HG02840 (cell line): Measurements from ENCODE around the gene WFDC13.
"Not testable (repeated sequence)": the region's sequence is repeated elsewhere in the genome, so short reads cannot be mapped to it uniquely, and the experiment has no call there.

ENCODE experiments used
- ATAC-seq: cut with Tn5 transposase; IDR thresholded peaks from one replicate; pipeline ENCODE4 v1.9.1; 2021; ENCODE audit warnings: mild to moderate bottlenecking, moderate library complexity, moderate number of reproducible peaks; ENCODE audit not compliant: unreplicated experiment, low FRiP score

WFDC13 gene, protein sequence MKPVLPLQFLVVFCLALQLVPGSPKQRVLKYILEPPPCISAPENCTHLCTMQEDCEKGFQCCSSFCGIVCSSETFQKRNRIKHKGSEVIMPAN

DNA sequence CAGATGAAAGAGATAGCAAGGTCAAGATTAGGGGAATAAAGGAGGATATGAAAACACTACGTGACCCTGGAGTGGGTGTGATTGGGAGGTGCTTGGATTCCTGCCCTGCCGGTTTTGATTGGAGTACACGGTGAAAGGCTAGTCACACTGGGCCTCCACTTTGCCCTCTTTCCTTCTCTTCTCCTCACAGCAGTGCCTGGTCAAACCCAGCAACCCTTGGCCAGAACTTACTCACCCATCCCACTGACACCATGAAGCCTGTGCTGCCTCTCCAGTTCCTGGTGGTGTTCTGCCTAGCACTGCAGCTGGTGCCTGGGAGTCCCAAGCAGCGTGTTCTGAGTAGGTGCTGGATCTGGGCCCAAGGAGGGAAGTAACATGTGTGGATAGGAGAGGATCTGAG lies at the start of gene WFDC13:
WFDC13 (plus strand) TSS at position 166 of the 400 bp plus-strand sequence; CDS start at position 252, 86 bp downstream.
- ATAC-seq: no peak

DNA sequence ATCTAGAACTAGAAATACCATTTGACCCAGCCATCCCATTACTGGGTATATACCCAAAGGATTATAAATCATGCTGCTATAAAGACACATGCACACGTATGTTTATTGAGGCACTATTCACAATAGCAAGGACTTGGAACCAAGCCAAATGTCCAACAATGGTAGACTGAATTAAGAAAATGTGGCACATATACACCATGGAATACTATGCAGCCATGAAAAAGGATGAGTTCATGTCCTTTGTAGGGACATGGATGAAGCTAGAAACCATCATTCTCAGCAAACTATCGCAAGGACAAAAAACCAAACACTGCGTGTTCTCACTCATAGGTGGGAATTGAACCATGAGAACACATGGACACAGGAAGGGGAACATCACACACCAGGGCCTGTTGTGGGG lies 44.8 kb upstream of the WFDC13 start:
- not testable (repeated sequence) for ATAC-seq

DNA sequence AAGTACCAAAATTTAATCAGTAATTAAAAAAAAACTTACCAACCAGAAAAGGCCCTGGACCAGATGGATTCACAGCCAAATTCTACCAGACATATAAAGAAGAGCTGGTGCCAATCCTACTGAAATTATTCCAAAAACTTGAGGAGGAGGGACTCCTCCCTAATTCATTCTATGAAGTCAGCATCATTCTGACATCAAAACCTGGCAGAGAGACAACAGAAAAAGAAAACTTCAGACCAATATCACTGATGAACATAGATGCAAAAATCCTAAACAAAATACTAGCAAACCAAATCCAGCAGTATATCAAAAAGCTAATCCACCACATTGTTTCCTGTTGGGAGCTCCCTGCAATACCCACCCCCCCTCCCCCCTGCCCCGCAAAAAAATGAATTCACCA lies 31.7 kb upstream of the WFDC13 start, which contains the start of gene WFDC11:
WFDC11 (minus strand) TSS at position 101 of the 400 bp plus-strand sequence. CDS start 19,639 bp downstream, outside the sequence.
- no peak for ATAC-seq

DNA sequence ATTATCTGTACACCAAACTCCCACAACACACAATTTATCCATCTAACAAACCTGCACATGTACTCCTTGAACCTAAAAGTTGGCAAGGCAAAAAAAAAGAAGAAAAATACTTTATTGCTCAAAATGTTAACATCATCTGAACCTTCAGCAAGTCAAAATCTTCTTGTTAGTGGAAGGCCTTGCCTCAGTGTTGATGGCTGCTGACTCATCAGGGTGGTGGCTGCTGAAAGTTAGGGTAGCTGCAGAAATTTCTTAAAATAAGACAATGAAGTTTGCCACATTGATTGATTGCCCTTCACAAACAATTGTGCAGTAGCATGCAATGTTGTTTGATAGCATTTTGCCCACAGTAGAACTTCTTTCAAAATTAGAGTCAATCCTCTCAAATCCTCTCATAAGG lies 29.1 kb upstream of the WFDC13 start:
- no peak for ATAC-seq

DNA sequence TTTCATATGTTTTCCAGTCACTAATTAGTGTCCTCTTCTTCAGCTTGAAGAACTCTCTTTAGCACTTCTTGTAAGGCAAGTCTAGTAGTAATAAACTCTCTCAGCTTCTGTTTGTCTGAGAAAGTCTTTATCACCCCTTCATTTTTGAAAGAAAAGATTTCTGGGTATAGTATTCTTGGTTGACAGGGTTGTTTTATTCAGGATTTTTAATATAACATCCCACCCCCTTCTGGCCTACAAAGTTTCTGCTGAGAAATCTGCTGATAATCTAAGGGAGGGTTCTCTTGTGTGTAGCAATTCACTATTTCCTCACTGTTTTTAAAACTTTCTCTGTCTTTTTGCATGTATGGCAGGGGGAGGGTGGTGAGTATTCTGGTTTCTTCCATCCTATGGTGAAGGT lies 22.2 kb upstream of the WFDC13 start:
- ATAC-seq: no peak

DNA sequence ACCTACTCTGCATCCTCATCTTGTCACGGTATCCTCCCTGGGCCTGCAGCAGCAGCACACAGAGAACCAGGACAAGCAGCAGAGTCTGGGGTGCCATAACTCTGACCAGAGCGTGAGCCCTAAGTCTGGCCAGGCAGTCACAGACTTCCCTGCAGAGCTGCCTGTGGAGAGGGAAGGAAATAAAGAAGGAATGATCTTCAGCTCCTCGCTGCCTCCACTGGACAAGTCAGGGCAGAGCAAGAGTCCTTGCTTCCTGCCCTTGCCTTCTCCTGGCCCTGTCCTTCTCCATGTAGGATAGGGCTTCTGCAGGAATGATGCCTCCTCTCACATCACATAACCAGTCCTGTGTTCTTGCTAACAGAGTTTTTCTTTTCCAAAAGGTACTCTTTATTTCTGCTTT lies 15.9 kb upstream of the WFDC13 start:
- ATAC-seq: no peak

DNA sequence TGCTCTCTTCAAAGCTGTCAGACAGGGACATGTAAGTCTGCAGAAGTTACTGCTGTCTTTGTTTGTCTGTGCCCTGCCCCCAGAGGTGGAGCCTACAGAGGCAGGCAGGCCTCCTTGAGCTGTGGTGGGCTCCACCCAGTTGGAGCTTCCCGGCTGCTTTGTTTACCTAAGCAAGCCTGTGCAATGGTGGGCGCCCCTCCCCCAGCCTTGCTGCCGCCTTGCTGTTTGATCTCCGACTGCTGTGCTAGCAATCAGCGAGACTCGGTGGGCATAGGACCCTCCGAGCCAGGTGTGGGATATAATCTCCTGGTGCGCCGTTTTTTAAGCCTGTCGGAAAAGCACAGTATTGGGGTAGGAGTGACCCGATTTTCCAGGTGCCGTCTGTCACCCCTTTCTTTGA lies 8.5 kb upstream of the WFDC13 start:
- ATAC-seq: not testable (repeated sequence)

DNA sequence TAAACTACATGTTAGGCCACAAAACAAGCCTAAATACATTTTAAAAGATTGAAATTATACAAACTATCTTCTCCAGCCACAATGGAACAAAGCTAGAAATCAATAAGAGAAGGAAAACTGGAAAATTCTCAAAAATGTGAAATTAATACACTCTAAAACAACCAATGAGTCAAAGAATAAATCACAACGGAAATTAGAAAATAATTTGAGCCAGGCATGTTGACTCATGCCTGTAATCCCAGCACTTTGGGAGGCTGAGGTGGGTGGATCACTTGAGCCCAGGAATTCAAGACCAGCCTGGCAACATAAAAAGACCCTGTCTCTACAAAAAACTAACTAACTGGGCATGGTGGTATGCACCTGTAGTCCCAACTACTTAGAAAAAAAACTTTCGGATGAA lies 6.3 kb upstream of the WFDC13 start:
- ATAC-seq: no peak

DNA sequence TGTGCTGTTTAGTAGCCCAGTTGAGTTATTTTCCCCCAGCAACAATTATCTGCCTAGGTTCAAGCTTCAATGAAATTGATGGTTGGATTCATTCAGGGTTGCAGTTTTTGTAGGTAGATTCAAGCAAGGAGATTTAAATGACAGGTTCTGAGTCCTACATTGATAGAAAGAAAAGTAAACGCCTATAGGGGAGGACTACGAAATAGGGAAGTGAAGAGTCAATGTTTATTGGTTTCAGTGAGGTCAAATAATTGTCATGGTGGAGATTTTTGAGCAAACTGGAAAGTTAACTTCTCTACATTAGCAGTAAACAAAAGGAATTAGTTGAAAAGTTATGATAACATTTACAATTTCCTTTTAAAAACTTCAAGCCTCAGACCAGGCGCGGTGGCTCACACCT lies 734 bp upstream of the WFDC13 start:
- ATAC-seq: no peak

DNA sequence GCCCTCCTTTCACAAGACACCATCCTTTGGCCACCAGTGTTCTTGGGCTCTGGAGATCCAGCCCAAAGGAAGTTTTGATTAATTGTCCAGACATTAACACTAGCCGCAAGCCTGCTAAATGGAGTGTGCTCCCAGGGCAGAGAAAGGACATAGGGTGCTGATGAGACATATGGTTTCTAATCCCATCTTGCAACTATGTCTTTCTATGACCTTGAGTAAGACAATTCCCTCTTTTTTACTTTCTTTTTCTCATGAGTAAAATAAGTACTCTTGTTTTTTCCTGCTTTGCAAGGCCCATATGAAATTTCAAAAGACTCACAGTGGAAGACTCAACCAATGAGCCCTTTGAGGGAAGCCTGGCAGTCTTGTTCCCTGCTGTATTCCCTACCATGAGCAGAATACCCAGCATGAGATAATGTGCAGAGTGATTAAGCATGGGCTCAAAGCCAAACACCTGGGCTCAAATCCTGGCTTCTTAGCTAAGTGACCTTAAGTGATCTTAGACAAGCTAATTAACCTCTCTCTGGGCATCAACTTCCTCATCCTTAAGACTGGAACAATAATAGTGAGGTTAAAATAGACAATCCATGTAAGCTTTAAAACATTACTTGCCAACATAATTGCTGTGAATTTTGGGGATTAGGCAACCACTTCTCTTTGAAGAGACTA lies 3.3 kb downstream of the WFDC13 start, which contains the start of gene WFDC10B:
WFDC10B (minus strand) TSS at position 51 of the 669 bp plus-strand sequence. CDS start 19,027 bp downstream, outside the sequence.
- ATAC-seq: no peak

DNA sequence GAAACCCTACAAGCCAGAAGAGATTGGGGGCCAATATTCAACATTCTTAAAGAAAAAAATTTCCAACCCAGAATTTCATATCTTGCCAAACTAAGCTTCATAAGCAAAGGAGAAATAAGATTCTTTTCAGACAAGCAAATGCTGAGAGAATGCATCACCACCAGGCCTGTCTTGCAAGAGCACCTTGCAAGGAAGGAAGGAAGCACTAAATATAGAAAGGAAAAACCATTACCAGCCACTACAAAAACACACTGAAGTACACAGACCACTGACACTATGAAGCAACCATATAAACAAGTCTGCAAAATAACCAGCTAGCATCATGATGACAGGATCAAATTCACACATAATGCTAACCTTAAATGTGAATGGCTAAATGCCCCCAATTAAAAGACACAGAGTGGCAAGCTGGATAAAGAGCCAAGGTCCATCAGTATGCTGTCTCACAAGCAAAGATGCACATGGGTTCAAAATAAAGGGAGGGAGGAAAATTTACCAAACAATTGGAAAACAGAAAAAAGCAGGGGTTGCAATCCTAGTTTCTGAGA lies 14.4 kb downstream of the WFDC13 start:
- not testable (repeated sequence) for ATAC-seq

DNA sequence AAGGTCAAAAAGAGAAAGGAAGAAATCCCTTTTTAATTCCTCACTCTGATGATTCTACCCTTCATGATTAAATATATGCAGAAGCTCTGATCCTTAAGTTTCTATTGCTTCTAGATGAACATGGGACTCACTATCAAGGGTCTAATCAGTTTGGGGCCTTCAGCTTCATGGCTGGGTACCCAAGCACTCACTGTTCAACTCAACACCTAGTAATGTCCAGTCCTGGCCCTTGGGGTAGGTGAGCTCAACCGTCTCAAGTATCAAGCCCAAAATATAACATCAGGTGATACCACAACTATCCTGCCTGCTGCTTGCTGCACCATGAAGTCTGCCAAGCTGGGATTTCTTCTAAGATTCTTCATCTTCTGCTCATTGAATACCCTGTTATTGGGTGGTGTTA lies 20.2 kb downstream of the WFDC13 start, which contains the start of gene SPINT4:
SPINT4 (plus strand) TSS at position 301 of the 400 bp plus-strand sequence; CDS start at position 322, 21 bp downstream.
- no peak for ATAC-seq

DNA sequence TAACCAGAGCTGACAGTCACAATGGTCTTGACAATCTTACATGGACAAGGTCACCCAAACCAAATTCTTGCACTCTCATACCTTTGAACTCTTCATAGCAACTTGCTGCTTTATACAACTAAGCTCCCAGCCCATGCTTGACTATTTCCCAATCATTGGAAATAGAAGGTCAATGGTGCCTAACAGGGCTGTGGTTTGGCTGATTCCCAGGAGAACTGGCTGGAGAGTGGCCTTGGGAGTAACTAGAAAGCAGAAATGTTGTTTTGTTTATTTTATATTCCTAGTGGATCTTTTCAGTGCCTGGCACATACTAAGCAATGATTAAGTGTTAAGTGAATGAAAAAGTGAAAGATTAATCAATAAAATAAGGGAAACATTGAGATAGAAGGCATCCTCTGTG lies 23.3 kb downstream of the WFDC13 start:
- ATAC-seq: no peak

DNA sequence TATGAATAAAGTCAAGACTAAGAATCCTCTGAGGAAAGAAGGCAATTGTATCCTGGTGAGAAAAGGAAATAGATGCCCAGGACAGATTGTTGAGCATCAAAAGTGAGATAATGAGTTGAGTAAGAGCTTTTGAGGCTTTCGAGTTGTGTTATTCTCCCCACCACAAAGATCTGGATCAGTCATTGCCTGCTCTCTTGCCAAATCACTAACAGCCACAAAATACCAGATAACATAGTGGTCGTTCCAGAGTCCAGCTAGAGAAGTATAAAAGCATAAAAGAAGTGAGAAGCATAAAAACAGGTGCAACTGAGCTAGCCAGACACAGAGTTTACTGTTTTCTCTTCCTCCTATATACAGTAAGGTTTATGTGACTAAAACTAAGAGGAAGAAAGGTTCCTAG lies 25.2 kb downstream of the WFDC13 start:
- no peak for ATAC-seq

DNA sequence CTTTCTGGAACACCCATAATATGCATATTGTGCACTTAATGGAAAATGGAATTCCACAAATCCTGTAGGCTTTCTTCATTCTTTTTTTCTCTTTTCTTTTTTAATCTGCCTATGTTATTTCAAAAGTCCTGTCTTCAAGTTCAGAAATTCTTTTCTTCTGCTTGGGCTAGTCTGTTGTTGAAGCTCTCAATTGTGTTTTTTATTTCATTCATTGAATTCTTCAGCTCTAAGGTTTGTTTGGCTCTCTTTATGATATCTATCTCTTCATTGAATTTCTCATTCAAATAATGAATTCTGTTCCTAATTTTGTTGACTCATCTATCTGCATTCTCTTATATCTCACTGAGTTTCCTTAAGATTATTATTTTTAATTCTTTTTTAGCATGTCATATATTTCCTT lies 30.4 kb downstream of the WFDC13 start:
- no peak for ATAC-seq

DNA sequence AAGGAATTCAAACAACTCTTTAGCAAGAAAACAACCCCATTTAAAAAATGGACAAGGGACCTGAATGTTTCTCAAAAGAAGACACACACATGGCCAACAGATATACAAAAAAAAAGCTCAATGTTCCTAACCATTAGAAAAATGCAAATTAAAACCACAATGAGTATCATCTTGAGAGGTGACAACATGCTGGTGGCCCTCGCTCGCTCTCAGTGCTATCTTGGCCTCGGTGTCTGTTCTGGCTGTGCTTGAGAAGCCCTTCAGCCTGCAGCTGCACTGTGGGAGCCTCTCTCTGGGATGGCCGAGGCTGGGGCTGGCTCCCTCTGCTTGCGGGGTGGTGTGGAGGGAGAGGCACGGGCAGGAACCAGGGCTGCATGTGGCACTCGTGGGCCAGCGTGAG lies 33.7 kb downstream of the WFDC13 start:
- no peak for ATAC-seq

DNA sequence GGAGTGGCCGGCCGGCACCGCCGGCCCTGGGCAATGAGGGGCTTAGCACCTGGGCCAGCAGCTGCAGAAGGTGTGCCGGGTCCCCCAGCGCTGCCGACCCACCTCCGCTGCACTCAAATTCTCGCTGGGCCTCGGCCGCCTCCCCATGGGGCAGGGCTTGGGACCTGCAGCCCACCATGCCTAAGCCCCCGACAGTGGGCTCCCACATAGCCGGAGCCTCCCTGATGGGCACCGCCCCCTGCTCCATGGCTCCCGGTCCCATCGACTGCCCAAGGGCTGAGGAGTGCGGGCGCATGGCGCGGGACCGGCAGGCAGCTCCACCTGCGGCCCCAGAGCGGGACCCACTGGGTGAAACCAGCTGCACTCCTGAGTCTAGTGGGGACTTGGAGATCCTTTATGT lies 34.1 kb downstream of the WFDC13 start:
- ATAC-seq: no peak

DNA sequence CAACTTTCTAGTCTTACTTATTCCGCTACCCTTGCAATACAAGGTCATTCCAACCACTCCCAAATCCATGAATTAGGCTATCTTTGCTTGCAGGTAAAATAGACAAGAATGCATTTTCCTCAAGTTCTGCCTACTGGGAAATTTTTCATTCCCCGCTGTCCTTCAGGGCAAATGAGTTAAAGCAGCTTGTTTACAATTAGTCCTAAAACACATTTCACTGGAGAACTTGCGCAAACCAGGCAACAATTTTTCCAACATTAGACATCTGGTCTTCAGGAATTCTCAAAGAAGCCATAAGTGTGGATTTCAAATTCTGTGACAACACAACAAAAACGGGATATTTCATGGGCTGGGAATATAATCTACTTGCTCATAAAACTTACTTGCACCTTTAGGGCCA lies 40.8 kb downstream of the WFDC13 start:
- ATAC-seq: no peak

DNA sequence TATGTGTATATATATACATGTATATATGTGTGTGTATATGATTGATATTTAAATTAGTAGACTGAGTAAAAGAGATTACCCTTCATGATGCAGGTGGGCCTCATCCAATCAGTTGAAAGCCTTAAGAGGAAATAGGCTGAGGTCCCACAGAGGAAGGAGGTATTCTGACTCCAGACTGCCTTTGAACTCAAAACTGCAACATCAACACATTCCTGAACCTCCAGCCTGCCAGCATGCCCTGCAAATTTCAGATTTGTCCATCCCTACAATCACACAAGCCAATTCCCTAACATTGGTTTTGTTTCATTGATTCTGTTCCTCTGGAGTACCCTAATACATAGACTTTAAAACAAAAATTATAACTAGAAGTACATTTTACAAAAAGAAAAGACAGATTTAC lies 43.2 kb downstream of the WFDC13 start:
- ATAC-seq: no peak

DNA sequence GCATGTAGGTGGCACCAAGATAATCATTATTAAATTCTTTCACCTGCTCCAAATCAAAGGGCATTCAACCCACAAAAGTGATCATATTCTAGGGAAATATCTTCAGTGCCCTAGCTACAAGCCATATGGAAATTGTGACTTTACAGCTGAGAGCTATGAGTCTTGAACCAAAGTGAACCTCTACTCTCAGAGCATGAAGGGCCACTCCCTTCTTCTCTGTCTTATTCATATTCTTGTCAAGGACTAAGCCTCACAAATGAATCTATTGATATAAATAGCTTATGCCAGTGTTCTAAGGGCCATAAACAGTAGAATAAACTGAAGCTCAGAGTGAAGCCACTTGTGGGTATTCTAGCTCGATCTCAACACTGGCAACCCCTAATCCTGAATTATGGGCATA lies 49.9 kb downstream of the WFDC13 start:
- no peak for ATAC-seq

DNA sequence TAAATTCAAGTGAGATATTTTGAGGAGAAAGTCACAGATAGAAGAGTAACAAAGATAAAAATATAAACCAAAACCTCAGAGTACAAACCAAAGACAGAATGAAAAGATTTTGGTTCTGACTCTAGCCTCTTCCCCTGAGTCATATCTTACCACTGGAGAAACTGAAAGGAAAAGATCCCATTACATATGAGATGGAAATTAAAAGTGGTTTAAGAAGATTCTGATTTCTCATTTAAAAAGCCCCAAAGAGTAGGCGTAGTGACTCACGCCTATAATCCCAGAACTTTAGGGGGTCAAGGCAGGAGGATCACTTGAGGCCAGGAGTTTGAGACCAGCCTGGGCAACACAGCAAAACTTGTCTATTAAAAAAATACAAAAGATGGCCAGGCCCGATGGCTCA lies 50.9 kb downstream of the WFDC13 start:
- ATAC-seq: no peak

DNA sequence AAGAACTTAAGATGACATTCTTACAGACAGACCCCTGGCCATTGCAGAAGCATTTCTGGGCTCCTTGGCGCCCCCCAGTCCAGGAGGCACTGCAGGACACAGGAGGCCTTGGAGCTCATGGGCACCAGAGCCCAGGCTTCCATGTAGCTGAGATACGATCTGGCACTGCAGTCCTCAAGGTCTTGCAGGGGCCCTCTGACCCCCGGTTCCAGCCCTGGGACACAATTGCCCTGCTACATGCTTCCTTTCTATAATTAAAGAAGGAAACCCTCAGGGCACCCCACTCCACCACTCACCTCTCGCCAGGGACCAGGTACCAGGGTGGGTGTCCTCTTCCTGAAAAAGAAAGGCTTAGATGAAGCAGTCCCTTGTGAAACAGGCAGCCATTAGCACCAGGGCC lies 56.3 kb downstream of the WFDC13 start:
- ATAC-seq: no peak
